Astrocyte (in vitro differentiated cells and primary cell): ENCODE data around the gene PCYT1A. TPM values are rescaled to one million over a fixed set of nuclear protein-coding genes. Genes with fewer than 3 reads are reported as not detected.
"Not testable (repeated sequence)": the region's sequence is repeated elsewhere in the genome, so short reads cannot be mapped to it uniquely, and the experiment has no call there.

Source experiments
- DNase-seq: peaks from one replicate; pipeline ENCODE4 v3.0.0-alpha.2; 2010; ENCODE audit warnings: low read depth
- FAIRE-seq: peaks from 2 replicates; lab custom pipeline; 2011; peaks lifted over from hg19 to GRCh38; lab: Jason Lieb, UNC
- H2AFZ ChIP-seq: 2 replicates; pipeline ENCODE4 v1.6.0; 2012; ENCODE audit warnings: low read depth, low read length, inconsistent platforms
- H3K27ac ChIP-seq: 2 replicates; pipeline ENCODE4 v1.5.1; 2011; ENCODE audit warnings: low read depth, low read length, inconsistent platforms
- H3K27me3 ChIP-seq: 2 replicates; pipeline ENCODE4 v1.6.0; 2011; ENCODE audit warnings: low read length, inconsistent platforms; ENCODE audit not compliant: insufficient read depth
- H3K36me3 ChIP-seq: 2 replicates; pipeline ENCODE4 v1.5.1; 2011; ENCODE audit warnings: low read length, inconsistent platforms; ENCODE audit not compliant: insufficient read depth
- H3K4me1 ChIP-seq: 2 replicates; pipeline ENCODE4 v1.5.1; 2011; ENCODE audit warnings: low read length, inconsistent platforms; ENCODE audit not compliant: insufficient read depth
- H3K4me2 ChIP-seq: 2 replicates; pipeline ENCODE4 v1.6.0; 2012; ENCODE audit warnings: low read length, inconsistent platforms
- H3K4me3 ChIP-seq: 2 replicates; pipeline ENCODE4 v1.5.1; 2011; ENCODE audit warnings: low read depth, mild to moderate bottlenecking, low read length, inconsistent platforms; ENCODE audit not compliant: insufficient read depth
- H3K79me2 ChIP-seq: 2 replicates; pipeline ENCODE4 v1.6.0; 2012; ENCODE audit warnings: mild to moderate bottlenecking, low read length, inconsistent platforms; ENCODE audit not compliant: insufficient read depth
- H3K9ac ChIP-seq: 2 replicates; pipeline ENCODE4 v1.6.0; 2012; ENCODE audit warnings: mild to moderate bottlenecking, low read length, inconsistent platforms
- H3K9me3 ChIP-seq: 2 replicates; pipeline ENCODE4 v1.5.1; 2012; ENCODE audit warnings: low read depth, mild to moderate bottlenecking, low read length, inconsistent platforms; ENCODE audit not compliant: insufficient read depth
- H4K20me1 ChIP-seq: 2 replicates; pipeline ENCODE4 v1.6.0; 2012; ENCODE audit warnings: low read length, inconsistent platforms; ENCODE audit not compliant: insufficient read depth
- H3K27ac Mint-ChIP-seq: one replicate; pipeline ENCODE4 v1.8.0; 2021; ENCODE audit warnings: mild to moderate bottlenecking, mixed read lengths; ENCODE audit not compliant: unreplicated experiment
- H3K27me3 Mint-ChIP-seq: one replicate; pipeline ENCODE4 v1.8.0; 2021; ENCODE audit warnings: low read depth, mixed read lengths; ENCODE audit not compliant: unreplicated experiment
- H3K36me3 Mint-ChIP-seq: one replicate; pipeline ENCODE4 v1.8.0; 2021; ENCODE audit warnings: low read depth, mixed read lengths; ENCODE audit not compliant: unreplicated experiment
- H3K4me1 Mint-ChIP-seq: one replicate; pipeline ENCODE4 v1.8.0; 2021; ENCODE audit warnings: low read depth, mixed read lengths; ENCODE audit not compliant: unreplicated experiment
- H3K4me3 Mint-ChIP-seq: one replicate; pipeline ENCODE4 v1.8.0; 2021; ENCODE audit warnings: mild to moderate bottlenecking, moderate library complexity, mixed read lengths; ENCODE audit not compliant: unreplicated experiment
- H3K9me3 Mint-ChIP-seq: one replicate; pipeline ENCODE4 v1.8.0; 2021; ENCODE audit warnings: mild to moderate bottlenecking, mixed read lengths; ENCODE audit not compliant: unreplicated experiment
- EZH2 ChIP-seq: IDR thresholded peaks from 2 replicates; pipeline ENCODE4 v1.6.1; 2012; ENCODE audit warnings: mild to moderate bottlenecking, low read length, inconsistent platforms; ENCODE audit not compliant: insufficient read depth
- total RNA-seq: library from RNA; stranded (reverse); gene quantifications from 2 replicates; pipeline ENCODE4 v1.2.1, GENCODE V29; 2021
- TF ChIP-seq, protein P1 (sequence below): IDR thresholded peaks from 2 replicates; pipeline ENCODE4 v1.5.1; 2011; ENCODE audit warnings: low read depth, mild to moderate bottlenecking, inconsistent platforms, low read length, moderate library complexity; ENCODE audit not compliant: insufficient read depth

The PCYT1A gene
- total RNA-seq, 1 donor from 2014 or later = 92.6 TPM

DNA sequence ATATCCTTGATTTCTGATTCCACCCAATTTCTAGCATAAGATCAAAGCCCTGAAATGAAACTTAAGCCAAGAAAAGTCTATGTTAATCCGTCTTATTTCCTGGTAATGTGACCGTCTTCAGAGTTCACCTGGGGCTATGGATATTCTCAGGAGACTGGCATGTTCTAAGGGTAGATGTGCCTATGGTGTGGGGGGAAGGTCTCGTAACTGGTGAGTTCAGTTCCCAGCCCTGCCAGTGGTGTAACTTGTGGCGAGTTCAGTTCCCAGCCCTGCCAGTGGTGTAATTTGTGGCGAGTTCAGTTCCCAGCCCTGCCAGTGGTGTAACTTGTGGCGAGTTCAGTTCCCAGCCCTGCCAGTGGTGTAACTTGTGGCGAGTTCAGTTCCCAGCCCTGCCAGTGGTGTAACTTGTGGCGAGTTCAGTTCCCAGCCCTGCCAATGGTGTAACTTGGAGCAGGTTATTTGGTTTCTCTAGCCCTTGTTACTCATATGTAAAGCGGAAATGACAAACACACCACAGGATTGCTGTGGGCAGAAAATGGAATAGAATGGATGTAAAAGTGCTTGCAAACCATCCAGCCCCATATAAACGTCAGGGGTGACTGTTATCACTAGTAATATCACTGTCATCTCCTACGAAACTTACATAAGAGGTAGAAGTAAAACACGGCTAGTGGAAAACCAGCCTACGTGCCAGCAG lies 40.8 kb downstream of the PCYT1A start:
- FAIRE-seq (no peak), DNase-seq (peak; percentile 82)
- H3K9me3 ChIP-seq = no peaks in the 10 kb centered on the region
- Mint-ChIP-seq H3K27ac (no peak overlapping the region), H3K9me3 (no peaks in the 10 kb centered on the region), H3K4me3 (no peak overlapping the region), H3K4me1 (no peaks in the 10 kb centered on the region), H3K27me3 (no peaks in the 10 kb centered on the region), H3K36me3 (peaks cover 20% of the 10 kb centered on the region)
- H3K27ac ChIP-seq = no peak overlapping the region
- no peak overlapping the region for H3K9ac ChIP-seq
- H3K27me3 ChIP-seq = no peaks in the 10 kb centered on the region
- TF ChIP-seq EZH2 = no peak
- TF ChIP-seq, protein P1, sequence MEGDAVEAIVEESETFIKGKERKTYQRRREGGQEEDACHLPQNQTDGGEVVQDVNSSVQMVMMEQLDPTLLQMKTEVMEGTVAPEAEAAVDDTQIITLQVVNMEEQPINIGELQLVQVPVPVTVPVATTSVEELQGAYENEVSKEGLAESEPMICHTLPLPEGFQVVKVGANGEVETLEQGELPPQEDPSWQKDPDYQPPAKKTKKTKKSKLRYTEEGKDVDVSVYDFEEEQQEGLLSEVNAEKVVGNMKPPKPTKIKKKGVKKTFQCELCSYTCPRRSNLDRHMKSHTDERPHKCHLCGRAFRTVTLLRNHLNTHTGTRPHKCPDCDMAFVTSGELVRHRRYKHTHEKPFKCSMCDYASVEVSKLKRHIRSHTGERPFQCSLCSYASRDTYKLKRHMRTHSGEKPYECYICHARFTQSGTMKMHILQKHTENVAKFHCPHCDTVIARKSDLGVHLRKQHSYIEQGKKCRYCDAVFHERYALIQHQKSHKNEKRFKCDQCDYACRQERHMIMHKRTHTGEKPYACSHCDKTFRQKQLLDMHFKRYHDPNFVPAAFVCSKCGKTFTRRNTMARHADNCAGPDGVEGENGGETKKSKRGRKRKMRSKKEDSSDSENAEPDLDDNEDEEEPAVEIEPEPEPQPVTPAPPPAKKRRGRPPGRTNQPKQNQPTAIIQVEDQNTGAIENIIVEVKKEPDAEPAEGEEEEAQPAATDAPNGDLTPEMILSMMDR = no peak
- peaks cover 26% of the 10 kb centered on the region for H3K79me2 ChIP-seq
- no peak overlapping the region for H3K4me2 ChIP-seq
- no peaks in the 10 kb centered on the region for H3K4me1 ChIP-seq
- H3K4me3 ChIP-seq = no peak overlapping the region
- peaks cover 32% of the 10 kb centered on the region for H3K36me3 ChIP-seq
- no peak overlapping the region for H2AFZ ChIP-seq
- peaks cover 46% of the 10 kb centered on the region for H4K20me1 ChIP-seq

- H3K4me3 ChIP-seq, DNase-seq, H3K79me2 ChIP-seq, H3K9me3 ChIP-seq, H3K27me3 ChIP-seq, H3K4me1 Mint-ChIP-seq, H3K9ac ChIP-seq, H3K4me1 ChIP-seq, H3K27ac Mint-ChIP-seq, H2AFZ ChIP-seq, FAIRE-seq, H3K4me3 Mint-ChIP-seq, H3K27ac ChIP-seq, H3K27me3 Mint-ChIP-seq, H3K4me2 ChIP-seq, H3K9me3 Mint-ChIP-seq: not testable (repeated sequence)
- peaks cover 43% of the 10 kb centered on the region for H4K20me1 ChIP-seq
- peaks cover 40% of the 10 kb centered on the region for H3K36me3 ChIP-seq
- H3K36me3 Mint-ChIP-seq = peaks cover 23% of the 10 kb centered on the region
These were observed 43.4 kb downstream of the PCYT1A start for GRCh38 chr3:196244166-196244565.

- H3K36me3 Mint-ChIP-seq = peaks cover 29% of the 10 kb centered on the region
- Histone ChIP-seq H3K4me2 (no peak overlapping the region), H3K27ac (no peak overlapping the region), H2AFZ (no peak overlapping the region), H3K4me1 (no peaks in the 10 kb centered on the region), H3K4me3 (no peak overlapping the region), H3K36me3 (peaks cover 44% of the 10 kb centered on the region), H3K9ac (no peak overlapping the region), H3K27me3 (no peaks in the 10 kb centered on the region), H3K9me3 (no peaks in the 10 kb centered on the region), H4K20me1 (peaks cover 25% of the 10 kb centered on the region), H3K79me2 (no peaks in the 10 kb centered on the region)
- no peak overlapping the region for H3K27ac Mint-ChIP-seq
- H3K9me3 Mint-ChIP-seq = no peaks in the 10 kb centered on the region
- H3K27me3 Mint-ChIP-seq = no peaks in the 10 kb centered on the region
- no peak for TF ChIP-seq EZH2
- TF ChIP-seq, protein P1 = no peak
- H3K4me1 Mint-ChIP-seq = peaks cover 11% of the 10 kb centered on the region
- FAIRE-seq = no peak
- H3K4me3 Mint-ChIP-seq = no peak overlapping the region
- no peak for DNase-seq
These were observed 45.8 kb downstream of the PCYT1A start for GRCh38 chr3:196241704-196242103.
